ENCODE data around the gene DHX34. TPM values are rescaled to one million over a fixed set of nuclear protein-coding genes. Genes with fewer than 3 reads are reported as not detected.

Gene DHX34
- total RNA-seq, 1 donor from 2014 or later: 17.7 TPM

GRCh38 chr19:47323409-47323808 is 25.7 kb upstream of the DHX34 start:
- no peak overlapping the region for H3K9ac ChIP-seq (ENCODE audit: low read length)
- H3K27me3 Mint-ChIP-seq (ENCODE audit: low read depth, unreplicated experiment): peaks cover 12% of the 10 kb centered on the region
- no peak overlapping the region for H3K4me2 ChIP-seq (ENCODE audit: low read length)
- TF ChIP-seq EZH2 (IDR thresholded peaks at IDR 0.05; ENCODE audit: insufficient read depth, low read length): no peak
- TF ChIP-seq CTCF (IDR thresholded peaks at IDR 0.05; ENCODE audit: insufficient read depth, low read depth, low read length): no peak
- no peak overlapping the region for H3K27ac ChIP-seq (ENCODE audit: low read depth, low read length)
- H3K79me2 ChIP-seq (ENCODE audit: insufficient read depth, low read length): no peaks in the 10 kb centered on the region
- H3K4me1 ChIP-seq (ENCODE audit: insufficient read depth, low read length): no peaks in the 10 kb centered on the region
- no peaks in the 10 kb centered on the region for H3K4me1 Mint-ChIP-seq (ENCODE audit: low read depth, unreplicated experiment)
- no peak overlapping the region for H3K27ac Mint-ChIP-seq (ENCODE audit: unreplicated experiment)
- no peak overlapping the region for H3K4me3 Mint-ChIP-seq (ENCODE audit: unreplicated experiment)
- DNase-seq (ENCODE audit: low read depth): no peak
- no peak overlapping the region for H2AFZ ChIP-seq (ENCODE audit: low read depth, low read length)
- peaks cover 3% of the 10 kb centered on the region for H3K27me3 ChIP-seq (ENCODE audit: insufficient read depth, low read length)
- H3K4me3 ChIP-seq (ENCODE audit: insufficient read depth, low read depth, low read length): no peak overlapping the region
- no peaks in the 10 kb centered on the region for H3K36me3 ChIP-seq (ENCODE audit: insufficient read depth, low read length)
- no peaks in the 10 kb centered on the region for H3K9me3 ChIP-seq (ENCODE audit: insufficient read depth, low read depth, low read length)
- peaks cover 8% of the 10 kb centered on the region for H3K36me3 Mint-ChIP-seq (ENCODE audit: low read depth, unreplicated experiment)
- no peaks in the 10 kb centered on the region for H4K20me1 ChIP-seq (ENCODE audit: insufficient read depth, low read length)
- peaks cover 10% of the 10 kb centered on the region for H3K9me3 Mint-ChIP-seq (ENCODE audit: unreplicated experiment)
- no peak for FAIRE-seq

GRCh38 chr19:47323872-47324271 is 25.2 kb upstream of the DHX34 start:
- Mint-ChIP-seq H3K27ac (ENCODE audit: unreplicated experiment) (no peak overlapping the region), H3K4me1 (ENCODE audit: low read depth, unreplicated experiment) (no peaks in the 10 kb centered on the region), H3K4me3 (ENCODE audit: unreplicated experiment) (no peak overlapping the region), H3K9me3 (ENCODE audit: unreplicated experiment) (peaks cover 10% of the 10 kb centered on the region), H3K36me3 (ENCODE audit: low read depth, unreplicated experiment) (peaks cover 8% of the 10 kb centered on the region), H3K27me3 (ENCODE audit: low read depth, unreplicated experiment) (peaks cover 10% of the 10 kb centered on the region)
- Histone ChIP-seq H2AFZ (ENCODE audit: low read depth, low read length) (no peak overlapping the region), H3K4me2 (ENCODE audit: low read length) (no peak overlapping the region), H3K36me3 (ENCODE audit: insufficient read depth, low read length) (no peaks in the 10 kb centered on the region), H3K79me2 (ENCODE audit: insufficient read depth, low read length) (no peaks in the 10 kb centered on the region), H3K4me3 (ENCODE audit: insufficient read depth, low read depth, low read length) (no peak overlapping the region), H3K4me1 (ENCODE audit: insufficient read depth, low read length) (no peaks in the 10 kb centered on the region), H3K9ac (ENCODE audit: low read length) (no peak overlapping the region), H4K20me1 (ENCODE audit: insufficient read depth, low read length) (no peaks in the 10 kb centered on the region), H3K9me3 (ENCODE audit: insufficient read depth, low read depth, low read length) (no peaks in the 10 kb centered on the region), H3K27ac (ENCODE audit: low read depth, low read length) (no peak overlapping the region), H3K27me3 (ENCODE audit: insufficient read depth, low read length) (peaks cover 3% of the 10 kb centered on the region)
- DNase-seq (ENCODE audit: low read depth) (no peak), FAIRE-seq (no peak)
- no peak for TF ChIP-seq CTCF (IDR thresholded peaks at IDR 0.05; ENCODE audit: insufficient read depth, low read depth, low read length)
- TF ChIP-seq EZH2 (IDR thresholded peaks at IDR 0.05; ENCODE audit: insufficient read depth, low read length): no peak

- TF ChIP-seq CTCF (IDR thresholded peaks at IDR 0.05; ENCODE audit: insufficient read depth, low read depth, low read length) (no peak), EZH2 (IDR thresholded peaks at IDR 0.05; ENCODE audit: insufficient read depth, low read length) (no peak)
- no peak overlapping the region for H3K4me2 ChIP-seq (ENCODE audit: low read length)
- DNase-seq (ENCODE audit: low read depth): no peak
- H3K9me3 ChIP-seq (ENCODE audit: insufficient read depth, low read depth, low read length): no peaks in the 10 kb centered on the region
- no peak overlapping the region for H2AFZ ChIP-seq (ENCODE audit: low read depth, low read length)
- peaks cover 10% of the 10 kb centered on the region for H3K27me3 Mint-ChIP-seq (ENCODE audit: low read depth, unreplicated experiment)
- no peaks in the 10 kb centered on the region for H3K4me1 Mint-ChIP-seq (ENCODE audit: low read depth, unreplicated experiment)
- no peaks in the 10 kb centered on the region for H3K79me2 ChIP-seq (ENCODE audit: insufficient read depth, low read length)
- no peaks in the 10 kb centered on the region for H3K36me3 ChIP-seq (ENCODE audit: insufficient read depth, low read length)
- no peaks in the 10 kb centered on the region for H3K4me1 ChIP-seq (ENCODE audit: insufficient read depth, low read length)
- H3K36me3 Mint-ChIP-seq (ENCODE audit: low read depth, unreplicated experiment): peaks cover 8% of the 10 kb centered on the region
- no peak overlapping the region for H3K27ac Mint-ChIP-seq (ENCODE audit: unreplicated experiment)
- peaks cover 10% of the 10 kb centered on the region for H3K9me3 Mint-ChIP-seq (ENCODE audit: unreplicated experiment)
- no peak for FAIRE-seq
- no peak overlapping the region for H3K9ac ChIP-seq (ENCODE audit: low read length)
- H3K4me3 Mint-ChIP-seq (ENCODE audit: unreplicated experiment): no peak overlapping the region
- no peaks in the 10 kb centered on the region for H4K20me1 ChIP-seq (ENCODE audit: insufficient read depth, low read length)
- peaks cover 3% of the 10 kb centered on the region for H3K27me3 ChIP-seq (ENCODE audit: insufficient read depth, low read length)
- no peak overlapping the region for H3K4me3 ChIP-seq (ENCODE audit: insufficient read depth, low read depth, low read length)
- H3K27ac ChIP-seq (ENCODE audit: low read depth, low read length): no peak overlapping the region
These were observed 24.6 kb upstream of the DHX34 start for GRCh38 chr19:47324502-47324901.
